Endothelial cell of umbilical vein (primary cell): Measurements from ENCODE around the gene CNN2. TPM values are rescaled to one million over a fixed set of nuclear protein-coding genes. Genes with fewer than 3 reads are reported as not detected.

Source experiments
- BruUV-seq: library from RNA; stranded (reverse); fragments of 400-500 nt; replicated peaks from 2 replicates; lab custom pipeline; 2021; lab: Mats Ljungman, UMichigan
- CTCF ChIA-PET: fragments of 300-600, 350-600 bp; sonication (Branson Sonifier 250); formaldehyde crosslinking; loops from one replicate; lab custom pipeline; 2021; ENCODE audit warnings: antibody characterized with exemption, inconsistent platforms; lab: Charles Lee
- POLR2A ChIA-PET: fragments of 300-600, 350-600 bp; sonication (Branson Sonifier 250); formaldehyde crosslinking; loops from one replicate; lab custom pipeline; 2021; ENCODE audit warnings: antibody characterized with exemption, inconsistent platforms; lab: Charles Lee
- DNase-seq: peaks from one replicate; pipeline ENCODE4 v3.0.0-alpha.2; 2011; ENCODE audit warnings: low read depth, low spot score
- FAIRE-seq: peaks from 2 replicates; lab custom pipeline; 2011; peaks lifted over from hg19 to GRCh38; lab: Jason Lieb, UNC
- H2AFZ ChIP-seq: 2 replicates; pipeline ENCODE4 v1.6.0; 2012; ENCODE audit warnings: low read depth, low read length, control low read depth, inconsistent platforms
- H3K27ac ChIP-seq: 2 replicates; pipeline ENCODE4 v1.5.1; 2011; ENCODE audit warnings: low read depth, mild to moderate bottlenecking, control low read depth, low read length, moderate library complexity; ENCODE audit not compliant: insufficient read depth
- H3K27me3 ChIP-seq, 2 experiments: 2 replicates each; pipeline versions ENCODE4 v1.6.0 to v1.6.1; 2011; ENCODE audit warnings: low read length in 2 of 2, mixed read lengths in 1 of 2; ENCODE audit not compliant: control insufficient read depth in 2 of 2, insufficient read depth in 2 of 2
- H3K36me3 ChIP-seq, 2 experiments: 2 replicates in 1 of 2; 3 replicates in 1 of 2; pipeline ENCODE4 v1.5.1; 2011; ENCODE audit warnings: low read length in 2 of 2, mild to moderate bottlenecking in 1 of 2, moderate library complexity in 1 of 2; ENCODE audit not compliant: control insufficient read depth in 2 of 2, insufficient read depth in 2 of 2; ENCODE audit errors: extremely low read depth in 1 of 2
- H3K4me1 ChIP-seq: 3 replicates; pipeline ENCODE4 v1.5.1; 2011; ENCODE audit warnings: mild to moderate bottlenecking, low read length; ENCODE audit not compliant: control insufficient read depth, insufficient read depth; ENCODE audit errors: extremely low read depth
- H3K4me2 ChIP-seq: 2 replicates; pipeline ENCODE4 v1.6.1; 2011; ENCODE audit warnings: low read length, control low read depth, mixed read lengths; ENCODE audit not compliant: insufficient read depth
- H3K4me3 ChIP-seq, 3 experiments: fragments of 200-600 bp in 1 of 3; sonication (generic), shearing (Covaris generic) in 1 of 3; replicated peaks in 1 of 3; 2 replicates each; pipeline ENCODE4 v1.5.1; 2011 to 2016; ENCODE audit warnings: control low read depth in 3 of 3, low read length in 3 of 3, mild to moderate bottlenecking in 2 of 3, inconsistent platforms in 1 of 3, low read depth in 1 of 3, moderate library complexity in 1 of 3; ENCODE audit not compliant: insufficient read depth in 1 of 3
- H3K79me2 ChIP-seq: 2 replicates; pipeline ENCODE4 v1.6.0; 2012; ENCODE audit warnings: low read length, inconsistent platforms; ENCODE audit not compliant: control insufficient read depth, insufficient read depth
- H3K9ac ChIP-seq: replicated peaks from 2 replicates; pipeline ENCODE3; 2011; ENCODE audit warnings: low read length, control low read depth; ENCODE audit not compliant: insufficient read depth; ENCODE audit errors: extremely low read depth
- H3K9me1 ChIP-seq: replicated peaks from 3 replicates; pipeline ENCODE4 v1.6.0; 2011; ENCODE audit warnings: mild to moderate bottlenecking, low read length; ENCODE audit not compliant: control insufficient read depth, insufficient read depth; ENCODE audit errors: extremely low read depth
- H3K9me3 ChIP-seq: replicated peaks from 2 replicates; pipeline ENCODE4 v1.5.1; 2012; ENCODE audit warnings: low read length, inconsistent platforms; ENCODE audit not compliant: control insufficient read depth, insufficient read depth
- H4K20me1 ChIP-seq: replicated peaks from 2 replicates; pipeline ENCODE3; 2011; ENCODE audit warnings: mild to moderate bottlenecking, low read length; ENCODE audit not compliant: control insufficient read depth, insufficient read depth; ENCODE audit errors: extremely low read depth
- EZH2 ChIP-seq: IDR thresholded peaks from 2 replicates; pipeline ENCODE4 v1.6.1; 2012; ENCODE audit warnings: borderline replicate concordance, low read depth, mild to moderate bottlenecking, moderate library complexity, low read length, inconsistent platforms; ENCODE audit not compliant: severe bottlenecking
- FOS ChIP-seq: IDR thresholded peaks from 2 replicates; pipeline ENCODE4 v1.6.1; 2011; ENCODE audit warnings: mild to moderate bottlenecking, low read length, moderate library complexity, borderline replicate concordance; ENCODE audit not compliant: insufficient read depth
- GATA2 ChIP-seq: IDR thresholded peaks from 2 replicates; pipeline ENCODE4 v1.7.0; 2011; ENCODE audit warnings: low read depth, mild to moderate bottlenecking, moderate library complexity, mixed read lengths, low read length; ENCODE audit not compliant: insufficient read length, insufficient read depth
- JUN ChIP-seq: IDR thresholded peaks from 2 replicates; pipeline ENCODE4 v1.6.1; 2011; ENCODE audit warnings: borderline replicate concordance, low read depth; ENCODE audit not compliant: insufficient read length, insufficient read depth
- POLR2A ChIP-seq: IDR thresholded peaks from 2 replicates; pipeline ENCODE4 v1.6.1; 2012; ENCODE audit warnings: low read depth, mild to moderate bottlenecking, control low read depth, low read length
- POLR2AphosphoS5 ChIP-seq: IDR thresholded peaks from 2 replicates; pipeline ENCODE4 v1.6.1; 2012; ENCODE audit warnings: low read depth, mild to moderate bottlenecking, control low read depth, low read length, moderate library complexity; ENCODE audit not compliant: insufficient read depth
- dilution Hi-C: fragments of 300-500 bp; cut with MboI; formaldehyde crosslinking; loops from one replicate; pipeline ENCODE4 v1.15.0; 2019; ENCODE audit warnings: low sequenced_read_pairs; ENCODE audit not compliant: extremely low pct_ligation_motif_present
- intact Hi-C: fragments of 100-400 bp; cut with micrococcal nuclease; formaldehyde crosslinking; loops from one replicate; pipeline ENCODE4 v1.10.0; 2022
- polyA plus RNA-seq, 4 experiments: library from polyadenylated mRNA; depleted of rRNA in 3 of 4; stranded (reverse) in 3 of 4; unstranded in 1 of 4; fragments of >200 nt; gene quantifications; 2 replicates each; pipeline versions ENCODE4 v1.2.1 to v1.2.3, GENCODE V29; 2011 to 2012; ENCODE audit warnings: missing spikeins in 1 of 4
- total RNA-seq: library from RNA; stranded (reverse); gene quantifications from 2 replicates; pipeline ENCODE4 v1.2.3, GENCODE V29; 2021
- TF ChIP-seq, protein P1 (sequence below): IDR thresholded peaks from 2 replicates; pipeline ENCODE4 v1.6.1; 2011; ENCODE audit not compliant: insufficient read depth, insufficient read length

The CNN2 gene
- total and polyA plus RNA-seq, 2 donors (not counting 3 experiments of a cell fraction or from before 2014, with no cell fraction given) = 207 to 286 TPM

DNA sequence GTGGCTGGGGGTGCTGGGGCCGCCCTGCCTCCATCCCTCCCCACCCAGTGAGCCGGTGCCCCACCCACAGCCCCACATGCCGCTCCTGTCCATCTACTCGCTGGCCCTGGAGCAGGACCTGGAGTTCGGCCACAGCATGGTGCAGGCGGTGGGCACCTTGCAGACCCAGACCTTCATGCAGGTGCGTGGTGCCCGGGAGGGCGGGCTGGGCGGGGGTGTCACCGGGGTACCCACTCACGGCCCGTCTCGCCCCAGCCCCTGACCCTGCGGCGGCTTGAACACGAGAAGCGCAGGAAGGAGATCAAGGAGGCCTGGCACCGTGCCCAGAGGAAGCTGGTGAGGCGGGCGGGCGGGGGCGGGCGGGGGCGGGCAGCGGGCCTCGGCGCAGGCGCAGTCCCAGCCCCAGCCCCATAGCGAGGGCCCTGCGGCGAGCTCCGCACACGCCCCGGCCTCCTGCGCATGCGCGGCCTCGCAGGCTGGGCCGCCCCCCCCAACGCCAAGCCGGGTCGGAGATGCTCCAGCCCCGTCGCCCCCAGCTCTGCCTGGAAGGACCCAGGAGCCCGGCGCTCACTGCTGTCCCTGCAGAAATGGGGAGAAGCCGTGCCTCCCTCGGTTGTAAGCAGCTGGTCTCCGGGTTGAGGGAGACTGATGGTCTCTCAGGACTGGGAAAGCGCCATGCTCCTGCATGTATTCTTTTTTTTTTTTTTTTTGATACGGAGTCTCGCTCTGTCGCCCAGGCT lies 48.3 kb downstream of the CNN2 start:
- ChIA-PET CTCF (interaction anchor here (1.9 kb wide), 1 partner anchor 10 kb away, joined by 13 read pairs; no protein-coding TSS in a partner anchor), POLR2A (interaction anchor here (0.6 kb wide), 1 partner anchor 52 kb away, joined by 3 read pairs; no protein-coding TSS in a partner anchor)
- no peak overlapping the region for H3K4me2 ChIP-seq
- H3K9me3 ChIP-seq = no peaks in the 10 kb centered on the region
- H3K79me2 ChIP-seq = no peaks in the 10 kb centered on the region
- H3K27ac ChIP-seq = no peak overlapping the region
- TF ChIP-seq JUN = no peak
- TF ChIP-seq POLR2AphosphoS5 = no peak
- TF ChIP-seq, protein P1, sequence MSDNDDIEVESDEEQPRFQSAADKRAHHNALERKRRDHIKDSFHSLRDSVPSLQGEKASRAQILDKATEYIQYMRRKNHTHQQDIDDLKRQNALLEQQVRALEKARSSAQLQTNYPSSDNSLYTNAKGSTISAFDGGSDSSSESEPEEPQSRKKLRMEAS = no peak
- no peak for TF ChIP-seq FOS
- TF ChIP-seq POLR2A = no peak
- dilution Hi-C loops (no loop called here), intact Hi-C loops (no loop called here)
- no peak overlapping the region for H2AFZ ChIP-seq
- no peaks in the 10 kb centered on the region for H3K27me3 ChIP-seq
- H3K4me1 ChIP-seq = peaks cover 4% of the 10 kb centered on the region
- no peak for DNase-seq
- no peak overlapping the region for H3K9ac ChIP-seq
- no peak for FAIRE-seq
- H3K9me1 ChIP-seq = no peaks in the 10 kb centered on the region
- no peaks in the 10 kb centered on the region for H3K36me3 ChIP-seq
- H3K4me3 ChIP-seq = no peak overlapping the region
- BruUV-seq = no TSS peak
- H4K20me1 ChIP-seq = no peaks in the 10 kb centered on the region

DNA sequence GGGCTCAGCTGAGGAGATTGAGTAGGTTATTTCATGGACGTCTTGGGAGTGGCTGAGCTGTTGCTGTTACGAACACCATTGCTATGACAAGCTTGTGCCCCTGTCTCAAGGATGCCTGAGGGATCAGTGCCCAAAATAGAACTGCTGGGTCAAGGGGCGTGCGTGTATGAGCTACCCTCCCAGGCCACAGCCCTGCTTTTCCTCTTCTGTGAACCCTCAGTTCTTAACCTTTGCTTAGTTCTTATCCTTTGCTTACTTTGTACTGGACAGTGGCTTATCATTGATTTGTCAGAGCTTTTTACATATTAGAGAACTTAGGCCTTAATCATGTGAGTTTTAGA lies 49.6 kb downstream of the CNN2 start:
- POLR2A ChIA-PET = no interaction called here

More for the DNA sequence above, 49.6 kb downstream of the CNN2 start:
- H3K36me3 ChIP-seq = no peaks in the 10 kb centered on the region
- no peaks in the 10 kb centered on the region for H3K27me3 ChIP-seq
- FAIRE-seq = no peak
- no TSS peak for BruUV-seq
- no peak overlapping the region for H2AFZ ChIP-seq
- H3K79me2 ChIP-seq = no peaks in the 10 kb centered on the region
- TF ChIP-seq EZH2 (no peak), JUN (no peak), GATA2 (no peak)
- DNase-seq = no peak
- no peak overlapping the region for H3K4me3 ChIP-seq
- no peak overlapping the region for H3K27ac ChIP-seq
- no peaks in the 10 kb centered on the region for H3K4me1 ChIP-seq
- H3K9ac ChIP-seq = no peak overlapping the region
- no peaks in the 10 kb centered on the region for H3K9me3 ChIP-seq
- intact Hi-C loops (no loop called here), dilution Hi-C loops (no loop called here)
- H3K9me1 ChIP-seq = no peaks in the 10 kb centered on the region
- H4K20me1 ChIP-seq = no peaks in the 10 kb centered on the region
- no peak overlapping the region for H3K4me2 ChIP-seq
- CTCF ChIA-PET = interaction anchor here (1.9 kb wide), 1 partner anchor 11 kb away, joined by 13 read pairs; no protein-coding TSS in a partner anchor
